Measurements from ENCODE around the gene TUBB2B. TPM values are rescaled to one million over a fixed set of nuclear protein-coding genes. Genes with fewer than 3 reads are reported as not detected.
"Not testable (repeated sequence)": the region's sequence is repeated elsewhere in the genome, so short reads cannot be mapped to it uniquely, and the experiment has no call there.

Gene TUBB2B
- total RNA-seq, 1 experiment from 2014 or later: 127 TPM

GRCh38 chr6:3210024-3210610, 17.3 kb downstream of the TUBB2B start:
- no peak for DNase-seq (ENCODE audit: low read depth)

DNA sequence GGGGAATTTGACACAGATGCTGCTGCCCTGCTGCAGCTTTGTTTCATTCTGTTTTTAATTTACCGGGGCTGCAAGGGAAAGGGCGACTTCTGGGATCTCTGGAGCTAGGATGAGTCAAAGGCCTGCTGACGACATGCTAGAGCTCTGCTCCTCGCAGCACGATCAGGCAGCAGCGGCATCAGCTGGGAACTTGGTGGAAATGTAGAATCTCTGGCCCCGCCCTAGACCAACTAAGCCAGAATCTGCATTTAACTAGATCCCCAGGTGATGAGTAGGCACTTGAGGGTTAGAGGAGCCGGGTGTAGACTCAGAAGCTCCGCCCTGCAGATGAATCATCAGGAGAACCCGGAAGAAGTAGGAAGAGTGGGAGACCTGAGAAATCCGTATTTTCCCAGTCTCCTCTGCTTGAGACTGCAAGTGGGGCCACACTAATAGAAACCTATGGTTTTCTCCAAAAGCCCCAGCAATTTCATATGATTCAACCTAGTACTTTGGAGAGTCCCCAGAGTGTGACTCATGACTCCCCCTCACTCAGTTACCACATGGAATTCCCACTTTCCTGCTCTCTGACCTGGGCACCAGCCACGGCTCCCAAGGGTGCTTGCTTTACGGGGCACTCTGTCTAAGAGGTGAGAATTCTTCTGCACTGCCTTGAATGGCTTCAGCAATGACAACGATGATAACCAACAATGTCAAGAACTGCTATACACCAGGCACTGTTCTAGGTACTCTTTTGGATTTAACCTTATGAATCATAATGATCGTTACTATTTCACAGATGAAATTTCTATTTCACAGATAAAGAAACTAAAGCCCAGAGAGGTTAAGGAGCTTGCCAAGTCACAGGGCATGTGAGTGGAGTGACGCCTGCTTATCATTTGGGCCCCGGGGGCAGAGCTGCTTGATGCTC, 18.1 kb downstream of the TUBB2B start:
- peak; percentile 100 for DNase-seq (ENCODE audit: low read depth)

DNA sequence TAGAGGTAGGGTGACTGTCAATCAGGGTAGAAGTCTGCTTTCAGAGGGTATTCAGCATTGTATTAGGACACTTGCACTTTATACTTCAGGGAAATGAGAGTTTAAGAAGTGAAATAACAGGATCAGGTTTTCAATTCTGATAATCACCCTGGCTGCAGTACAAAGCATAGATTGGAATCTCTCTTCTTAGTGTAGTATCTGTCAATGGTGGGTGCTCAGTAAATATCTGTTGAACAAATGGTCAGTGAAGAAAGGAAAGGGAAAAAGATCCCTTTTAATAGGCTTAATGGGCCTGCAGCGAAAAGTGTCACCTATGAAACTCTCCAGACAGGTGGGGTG, 18.7 kb downstream of the TUBB2B start:
- no peak for DNase-seq (ENCODE audit: low read depth)

GRCh38 chr6:3208098-3208774, 19.2 kb downstream of the TUBB2B start:
- peak; percentile 98 for DNase-seq (ENCODE audit: low read depth)

GRCh38 chr6:3206339-3207015, 21.0 kb downstream of the TUBB2B start:
- no peak for DNase-seq (ENCODE audit: low read depth)

GRCh38 chr6:3205913-3206312, 21.5 kb downstream of the TUBB2B start:
- peak; percentile 94 for DNase-seq (ENCODE audit: low read depth)

DNA sequence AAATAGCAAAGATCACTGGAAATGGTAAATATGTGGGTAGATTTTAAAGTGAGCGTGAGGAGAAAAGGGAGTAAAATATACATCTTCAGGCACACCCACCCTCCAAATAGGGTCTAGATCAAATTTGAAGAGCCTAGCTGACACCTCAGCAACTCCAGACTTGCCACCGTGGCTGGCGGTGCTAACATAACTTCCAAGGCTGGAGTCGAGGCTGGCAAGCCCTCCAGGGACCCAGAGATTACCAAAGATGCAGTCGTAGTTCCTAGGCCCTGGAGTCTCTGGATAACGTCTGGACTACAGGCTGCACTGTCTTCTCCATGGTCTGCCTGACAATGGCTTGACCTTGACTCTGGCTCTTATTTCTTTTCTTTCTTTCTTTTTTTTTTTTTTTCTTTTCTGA, 22.5 kb downstream of the TUBB2B start:
- no peak for DNase-seq (ENCODE audit: low read depth)

- DNase-seq (ENCODE audit: low read depth): peak; percentile 89
Measured at GRCh38 chr6:3202999-3203696, 24.3 kb downstream of the TUBB2B start.

- no peak for DNase-seq (ENCODE audit: low read depth)
Measured at GRCh38 chr6:3201388-3201787, 26.1 kb downstream of the TUBB2B start.

DNA sequence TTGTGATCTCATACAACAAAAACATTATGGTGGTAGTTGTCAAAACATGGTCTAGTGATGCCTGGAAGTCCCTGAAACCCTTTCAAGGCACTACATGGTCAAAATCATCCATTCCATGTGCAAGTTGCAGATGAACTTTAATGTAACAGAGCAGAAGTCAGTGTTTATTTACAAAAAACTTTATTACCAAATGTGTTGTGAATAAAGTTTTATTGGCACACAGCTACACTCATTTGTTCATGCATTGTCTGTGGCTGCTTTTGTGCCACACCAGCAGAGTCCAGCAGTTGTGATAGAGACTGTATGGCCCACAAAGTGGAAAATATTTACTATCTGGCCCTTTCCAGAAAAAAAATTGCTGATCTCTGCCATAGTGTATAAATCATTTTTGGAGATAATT, 26.8 kb downstream of the TUBB2B start:
- no peak for DNase-seq (ENCODE audit: low read depth)

- DNase-seq (ENCODE audit: low read depth): no peak
Measured at GRCh38 chr6:3199382-3199781, 28.1 kb downstream of the TUBB2B start.

GRCh38 chr6:3197734-3198133, 29.7 kb downstream of the TUBB2B start:
- not testable (repeated sequence) for DNase-seq (ENCODE audit: low read depth)

DNA sequence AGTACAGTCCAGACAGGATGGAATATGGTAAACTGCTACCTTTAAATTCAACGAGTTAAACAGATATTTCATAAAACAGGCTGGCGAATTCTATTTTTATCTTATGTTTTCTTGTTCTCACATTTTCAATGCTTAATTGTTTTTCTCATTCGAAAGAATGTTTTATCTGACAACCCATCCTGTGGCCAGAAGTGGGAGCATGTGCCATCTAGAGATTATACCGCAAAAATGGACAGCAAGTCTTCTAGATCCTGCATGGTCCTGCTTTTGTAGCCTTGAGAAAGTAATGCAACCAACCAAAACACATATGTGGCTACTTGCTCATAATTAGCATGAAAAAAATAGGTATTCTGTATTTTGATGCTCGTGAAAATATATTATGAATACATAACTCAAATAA, 30.7 kb downstream of the TUBB2B start:
- DNase-seq (ENCODE audit: low read depth): no peak

- DNase-seq (ENCODE audit: low read depth): peak; percentile 50
Measured at GRCh38 chr6:3195695-3196497, 31.6 kb downstream of the TUBB2B start.

GRCh38 chr6:3195420-3195694, 32.1 kb downstream of the TUBB2B start:
- DNase-seq (ENCODE audit: low read depth): no peak

GRCh38 chr6:3194535-3195419, 32.7 kb downstream of the TUBB2B start:
- peak; percentile 69 for DNase-seq (ENCODE audit: low read depth)

GRCh38 chr6:3193102-3193849, 34.2 kb downstream of the TUBB2B start:
- DNase-seq (ENCODE audit: low read depth): no peak

- no peak for DNase-seq (ENCODE audit: low read depth)
Measured at GRCh38 chr6:3190779-3191178, 36.7 kb downstream of the TUBB2B start.

DNA sequence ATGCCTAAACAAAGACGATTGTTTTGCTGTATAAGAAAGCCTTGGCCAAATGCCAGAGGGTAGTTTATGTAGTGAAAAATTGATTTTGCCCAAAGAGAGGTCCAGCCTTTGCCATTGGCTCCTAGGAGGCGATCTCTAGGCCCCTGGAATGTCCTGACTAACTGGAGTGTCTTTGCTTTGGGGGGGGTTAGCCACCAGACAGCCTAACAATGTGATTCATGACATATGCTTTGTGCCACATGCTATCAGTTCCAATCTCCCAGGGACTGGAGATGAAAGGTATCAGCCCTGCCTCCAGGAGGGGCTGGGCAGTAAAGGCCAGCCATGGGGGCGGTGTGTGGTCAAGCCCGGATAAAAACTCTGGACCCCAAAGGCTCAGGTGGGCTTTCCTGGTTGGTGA, 37.4 kb downstream of the TUBB2B start:
- DNase-seq (ENCODE audit: low read depth): peak; percentile 56

Data from M059J (cell line).